Peyer's patch (tissue), 4 donors: ENCODE data around the gene BCKDK.

Experiments
- CTCF ChIP-seq, 6 experiments: fragments of 450-650 bp in 4 of 6; fragments of 200-600 bp in 2 of 6; sonication (generic) in 1 of 6; IDR thresholded peaks; one replicate each; pipeline ENCODE4 v1.5.1; 2017 to 2019; ENCODE audit warnings: antibody characterized with exemption in 6 of 6, mild to moderate bottlenecking in 3 of 6, moderate library complexity in 1 of 6
- POLR2A ChIP-seq, 2 donors: fragments of 450-650 bp; IDR thresholded peaks; one replicate each; pipeline ENCODE4 v1.5.1; 2017; ENCODE audit warnings: antibody characterized with exemption in 2 of 2, mild to moderate bottlenecking in 2 of 2, moderate library complexity in 2 of 2

DNA sequence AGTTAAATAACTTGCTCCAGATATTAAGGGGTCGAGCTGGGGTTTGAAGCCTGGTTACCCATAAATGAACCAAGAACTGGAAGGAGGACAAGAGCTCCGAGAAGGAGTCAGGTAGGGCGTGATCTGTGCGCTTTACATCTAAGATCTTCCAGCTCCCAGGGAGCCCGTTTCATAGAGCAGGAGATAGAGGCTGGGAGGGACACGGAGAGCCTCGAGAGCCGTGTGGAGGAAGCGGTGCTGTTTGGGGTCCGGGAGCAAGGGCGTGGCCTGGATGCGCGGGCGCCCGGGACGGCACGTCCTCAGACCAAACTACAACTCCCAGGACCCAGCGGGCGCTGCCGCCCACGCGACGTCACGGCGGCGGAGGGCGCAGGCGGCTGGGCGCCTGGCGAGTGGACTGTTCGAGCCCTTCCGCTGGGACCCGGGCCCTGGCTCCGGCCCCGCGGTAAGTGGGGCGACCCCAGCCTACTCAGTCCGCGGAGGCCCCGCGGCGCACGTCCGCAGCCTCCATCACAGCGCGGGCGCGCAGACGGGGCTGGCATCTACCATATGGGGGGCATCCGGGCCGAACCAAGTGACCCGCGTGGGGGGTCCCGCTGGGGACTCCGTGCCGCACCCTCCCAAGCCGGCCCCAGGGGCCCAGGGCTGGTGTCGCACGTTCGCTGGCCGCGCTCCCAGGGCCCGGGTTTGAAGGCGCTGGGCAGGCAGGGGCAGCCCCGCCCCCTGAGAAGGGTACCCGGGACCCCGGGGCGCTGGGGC lies at the start of gene BCKDK:
- peak in 1 of 6 experiments; percentile 10 for TF ChIP-seq CTCF (IDR thresholded peaks at IDR 0.05)
- TF ChIP-seq POLR2A (IDR thresholded peaks at IDR 0.05) = peak in 1 of 2 donors; percentile 50
